D341Med (cell line): ENCODE measurements around the gene MRPS15.
A peak's percentile ranks its signal among the peaks of the same experiment; 100 is the strongest.
"Not testable (repeated sequence)": the region's sequence is repeated elsewhere in the genome, so short reads cannot be mapped to it uniquely, and the experiment has no call there.

Experiments used
- DNase-seq: peaks from one replicate; pipeline ENCODE4 v3.0.0; 2012; ENCODE audit warnings: low spot score

MRPS15 gene

GRCh38 chr1:36463803-36464604 is at the start of gene MRPS15:
TSS of gene MRPS15 (minus strand) at chr1:36464384. CDS start at chr1:36464275, 109 bp downstream.
- peak; percentile 95 for DNase-seq

DNA sequence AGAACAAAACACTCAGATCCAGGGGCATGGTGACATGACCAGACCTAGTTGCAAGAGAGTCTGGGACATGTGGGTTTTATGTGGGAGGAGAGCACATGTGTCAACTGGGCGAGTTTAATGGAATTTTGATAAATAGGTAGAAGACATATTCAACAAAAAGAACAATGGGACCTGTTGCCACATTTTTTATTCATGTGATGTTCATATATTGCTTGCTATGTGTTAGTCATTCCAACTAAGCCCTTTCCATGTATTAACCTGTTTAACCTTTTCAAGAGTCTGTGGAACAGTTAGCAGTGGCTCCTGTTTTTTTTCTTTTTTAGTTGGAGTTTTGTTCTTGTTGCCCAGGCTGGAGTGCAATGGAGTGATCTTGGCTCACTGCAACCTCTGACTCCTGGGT is 48.7 kb upstream of the MRPS15 start:
- DNase-seq = no peak

GRCh38 chr1:36511804-36512798 is 47.9 kb upstream of the MRPS15 start:
- DNase-seq = no peak

- DNase-seq = not testable (repeated sequence)
Measured at GRCh38 chr1:36511220-36511619, 47.0 kb upstream of the MRPS15 start.

- no peak for DNase-seq
Measured at GRCh38 chr1:36510418-36510817, 46.2 kb upstream of the MRPS15 start.

- no peak for DNase-seq
Measured at GRCh38 chr1:36508257-36508656, 44.1 kb upstream of the MRPS15 start.

- no peak for DNase-seq
Measured at GRCh38 chr1:36506276-36506920, 42.2 kb upstream of the MRPS15 start.

GRCh38 chr1:36503733-36504132 is 39.5 kb upstream of the MRPS15 start:
- no peak for DNase-seq

- no peak for DNase-seq
Measured at GRCh38 chr1:36503159-36503558, 39.0 kb upstream of the MRPS15 start.

GRCh38 chr1:36502616-36503015 is 38.4 kb upstream of the MRPS15 start:
- DNase-seq = no peak

DNA sequence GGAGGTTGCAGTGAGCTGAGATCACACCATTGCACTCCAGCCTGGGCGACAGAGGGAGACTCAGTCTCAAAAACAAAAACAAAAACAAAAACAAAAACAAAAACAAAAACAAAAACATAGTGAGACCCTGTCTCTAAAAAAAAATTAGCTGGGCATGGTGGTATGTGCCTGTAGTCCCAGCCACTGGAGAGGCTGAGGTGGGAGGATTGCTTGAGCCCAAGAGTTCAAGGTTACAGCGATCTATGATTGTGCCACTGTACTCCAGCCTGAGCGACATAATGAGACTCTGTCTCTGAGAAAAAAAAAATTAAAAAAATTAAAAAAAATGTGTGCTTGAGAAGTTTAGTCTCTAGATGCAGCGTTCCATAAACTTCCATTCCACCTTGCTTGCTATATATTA is 37.7 kb upstream of the MRPS15 start:
- DNase-seq = not testable (repeated sequence)

GRCh38 chr1:36497207-36497606 is 33.0 kb upstream of the MRPS15 start:
- DNase-seq = no peak

DNA sequence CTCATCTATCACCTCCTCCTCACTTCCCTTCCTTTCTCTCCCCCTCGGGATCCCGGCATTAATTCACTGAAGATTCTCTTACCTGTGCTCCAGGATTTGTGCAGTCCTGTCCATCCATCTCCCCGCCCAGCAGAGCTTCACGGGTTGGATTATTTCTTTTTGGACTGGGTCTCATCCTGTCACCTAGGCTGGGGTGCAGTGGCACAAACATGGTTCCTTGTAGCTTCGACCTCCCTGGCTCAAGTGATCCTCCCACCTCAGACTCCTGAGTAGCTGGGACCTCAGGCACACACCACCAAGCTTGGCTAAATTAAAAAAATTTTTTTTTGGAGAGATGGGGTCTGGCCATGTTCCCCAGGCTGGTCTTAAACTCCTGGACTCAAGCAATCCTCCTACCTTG is 30.8 kb upstream of the MRPS15 start:
- DNase-seq = no peak

- DNase-seq = no peak
Measured at GRCh38 chr1:36493524-36493923, 29.3 kb upstream of the MRPS15 start.

GRCh38 chr1:36492491-36492890 is 28.3 kb upstream of the MRPS15 start:
- DNase-seq = no peak

DNA sequence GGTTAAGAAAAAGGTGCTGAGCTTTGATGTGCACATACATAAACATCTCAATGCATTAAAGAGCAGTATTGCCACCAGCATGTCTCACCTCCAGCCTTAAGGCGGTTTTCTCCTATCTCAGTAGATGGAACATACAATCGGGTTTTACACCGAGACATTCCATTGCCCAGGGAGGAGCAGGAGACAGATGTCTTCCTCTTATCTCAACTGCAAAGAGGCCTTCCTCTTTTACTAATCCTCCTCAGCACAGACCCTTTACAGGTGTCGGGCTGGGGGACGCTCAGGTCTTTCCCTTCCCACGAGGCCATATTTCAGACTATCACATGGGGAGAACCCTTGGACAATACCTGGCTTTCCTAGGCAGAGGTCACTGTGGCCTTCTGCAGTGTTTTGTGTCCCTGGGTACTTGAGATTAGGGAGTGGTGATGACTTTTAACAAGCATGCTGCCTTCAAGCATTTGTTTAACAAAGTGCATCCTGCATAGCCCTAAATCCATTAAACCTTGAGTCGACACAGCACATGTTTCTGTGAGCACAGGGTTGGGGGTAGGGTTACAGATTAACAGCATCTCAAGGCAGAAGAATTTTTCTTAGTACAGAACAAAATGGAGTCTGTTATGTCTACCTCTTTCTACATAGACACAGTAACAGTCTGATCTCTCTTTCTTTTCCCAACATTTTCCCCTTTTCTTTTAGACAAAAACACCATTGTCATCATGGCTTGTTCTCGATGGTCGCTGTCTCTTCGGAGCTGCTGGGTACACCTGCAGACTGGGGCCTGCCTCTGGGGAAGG is 25.3 kb upstream of the MRPS15 start:
- DNase-seq = not testable (repeated sequence)

DNA sequence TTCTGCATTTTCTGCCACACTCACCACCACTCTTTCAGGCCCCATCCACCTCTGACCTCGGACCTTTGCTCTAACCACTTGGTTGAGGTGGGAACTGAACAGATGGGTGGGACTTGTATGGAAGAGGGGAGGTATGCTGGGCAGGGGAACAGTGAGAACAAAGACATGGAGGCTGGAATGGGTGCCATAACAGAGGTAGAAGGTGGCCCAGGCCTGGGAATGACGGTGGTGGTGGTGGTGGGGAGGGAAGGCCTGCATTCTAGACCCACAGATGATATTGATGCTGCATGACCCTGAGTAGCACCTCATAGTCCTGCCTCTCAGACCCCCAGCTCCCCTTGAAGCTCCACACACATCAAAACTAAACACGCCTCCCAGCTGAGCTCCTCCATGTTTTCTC is 23.7 kb upstream of the MRPS15 start:
- DNase-seq = no peak

DNA sequence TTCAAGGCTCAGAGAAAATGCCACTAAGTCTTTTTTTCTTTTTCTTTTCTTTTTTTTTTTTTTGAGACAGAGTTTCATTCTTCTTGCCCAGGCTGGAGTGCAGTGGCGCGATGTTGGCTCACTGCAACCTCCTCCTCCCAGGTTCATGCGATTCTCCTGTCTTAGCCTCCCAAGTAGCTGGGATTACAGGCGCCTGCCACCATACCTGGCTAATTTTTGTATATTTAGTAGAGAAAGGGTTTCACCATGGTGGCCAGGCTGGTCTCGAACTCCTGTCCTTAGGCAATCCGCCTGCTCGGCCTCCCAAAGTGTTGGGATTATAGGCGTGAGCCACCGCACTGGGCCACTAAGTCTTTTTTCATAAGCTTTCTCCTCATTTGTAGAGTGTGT is 23.1 kb upstream of the MRPS15 start:
- DNase-seq = not testable (repeated sequence)

DNA sequence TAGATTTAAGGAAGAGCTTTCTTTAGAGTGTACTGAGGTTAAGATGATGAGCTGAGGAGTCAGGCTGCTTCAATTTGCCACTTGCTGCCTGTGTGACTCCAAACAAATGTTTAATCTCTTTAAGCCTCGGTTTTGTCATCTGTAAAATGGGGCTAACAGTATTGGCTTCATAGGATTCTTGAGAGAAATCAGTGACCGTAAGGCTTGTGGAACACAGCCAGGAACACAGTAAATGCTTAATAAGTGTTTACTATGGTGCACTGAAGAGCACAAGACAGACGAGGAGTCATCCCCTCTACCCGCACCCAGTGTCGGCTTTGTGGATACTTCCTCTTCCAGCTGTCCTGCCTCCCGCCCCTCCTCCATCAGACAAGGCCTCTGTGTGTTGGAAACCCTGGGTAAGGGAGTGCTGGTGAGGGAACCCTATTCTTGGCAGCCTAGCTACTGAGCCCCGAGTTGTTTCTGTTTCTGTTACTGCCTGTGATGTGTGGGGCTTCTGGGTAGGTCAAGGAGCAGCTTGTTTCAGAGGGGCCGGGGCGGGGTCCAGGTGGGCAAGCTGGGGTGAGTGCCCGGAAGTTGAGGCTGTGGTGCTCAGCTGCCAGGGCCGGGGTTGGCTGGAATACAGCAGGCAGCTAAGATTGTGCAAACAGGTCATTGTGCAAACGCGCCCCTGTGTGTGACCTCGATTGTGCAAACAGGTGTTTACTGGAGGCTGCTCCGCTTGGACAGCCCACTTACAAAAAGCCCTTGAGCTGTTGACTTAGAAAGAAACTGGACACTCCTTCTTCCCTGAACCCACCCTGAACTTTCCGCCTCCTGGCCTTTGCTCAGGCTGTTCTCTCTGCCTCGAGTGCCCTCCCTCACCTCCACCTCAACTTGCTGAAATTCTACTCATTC is 22.5 kb upstream of the MRPS15 start:
- DNase-seq = no peak

GRCh38 chr1:36486093-36486438 is 21.9 kb upstream of the MRPS15 start:
- no peak for DNase-seq

DNA sequence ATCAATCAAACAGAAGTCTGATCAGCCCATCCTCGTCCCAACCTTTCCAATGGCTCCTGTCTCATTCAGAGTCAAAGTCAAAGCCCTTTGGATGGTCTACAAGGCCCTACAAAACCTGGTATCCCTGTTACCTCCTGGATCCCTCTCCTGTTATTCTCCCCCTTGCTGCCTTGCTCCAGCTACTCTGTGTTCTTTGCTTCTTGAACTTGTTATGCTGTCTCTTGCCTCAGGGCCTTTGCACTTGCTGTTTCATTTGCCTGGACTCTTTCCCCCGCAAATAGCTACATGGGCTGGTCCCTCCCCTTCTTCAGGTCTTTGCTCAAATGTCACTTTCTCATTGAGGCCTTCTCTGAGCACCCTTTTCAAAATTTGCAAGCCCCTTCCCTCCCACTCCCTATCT is 19.9 kb upstream of the MRPS15 start:
- DNase-seq = no peak
